HepG2 (cell line): ENCODE measurements around the gene VTI1B.

ENCODE experiments used
- ASH2L ChIP-seq: fragments of 300-600, 200-600 bp; sonication (generic); IDR thresholded peaks from 2 replicates; pipeline ENCODE4 v1.7.0; 2017; ENCODE audit warnings: low read depth, mild to moderate bottlenecking, moderate library complexity, mixed read lengths, low read length; ENCODE audit not compliant: insufficient read length
- CEBPG ChIP-seq: IDR thresholded peaks from 2 replicates; pipeline ENCODE4 v1.6.1; 2016
- CTCF ChIP-seq: sonication (generic); formaldehyde crosslinking; IDR thresholded peaks from 2 replicates; pipeline ENCODE4 v1.5.0; 2020; ENCODE audit warnings: mild to moderate bottlenecking, missing genetic modification reagents, moderate library complexity
- MAX ChIP-seq: IDR thresholded peaks from 2 replicates; pipeline ENCODE4 v1.6.1; 2012; ENCODE audit warnings: inconsistent platforms
- RXRA ChIP-seq: sonication (generic); formaldehyde crosslinking; IDR thresholded peaks from 2 replicates; pipeline ENCODE4 v1.5.1; 2020; ENCODE audit warnings: missing genetic modification reagents
- ZNF639 ChIP-seq: conservative IDR thresholded peaks from 2 replicates; pipeline ENCODE4 v1.6.1; 2018; ENCODE audit warnings: missing genetic modification reagents

GRCh38 chr14:67718265-67718664 lies 43.8 kb upstream of the VTI1B start:
- TF ChIP-seq CTCF (no peak), ASH2L (no peak), MAX (no peak), RXRA (CRISPR knock-in tag) (no peak), CEBPG (CRISPR knock-in tag) (no peak), ZNF639 (CRISPR knock-in tag) (no peak)
